ENCODE results near the gene MFSD2B.

MFSD2B gene

DNA sequence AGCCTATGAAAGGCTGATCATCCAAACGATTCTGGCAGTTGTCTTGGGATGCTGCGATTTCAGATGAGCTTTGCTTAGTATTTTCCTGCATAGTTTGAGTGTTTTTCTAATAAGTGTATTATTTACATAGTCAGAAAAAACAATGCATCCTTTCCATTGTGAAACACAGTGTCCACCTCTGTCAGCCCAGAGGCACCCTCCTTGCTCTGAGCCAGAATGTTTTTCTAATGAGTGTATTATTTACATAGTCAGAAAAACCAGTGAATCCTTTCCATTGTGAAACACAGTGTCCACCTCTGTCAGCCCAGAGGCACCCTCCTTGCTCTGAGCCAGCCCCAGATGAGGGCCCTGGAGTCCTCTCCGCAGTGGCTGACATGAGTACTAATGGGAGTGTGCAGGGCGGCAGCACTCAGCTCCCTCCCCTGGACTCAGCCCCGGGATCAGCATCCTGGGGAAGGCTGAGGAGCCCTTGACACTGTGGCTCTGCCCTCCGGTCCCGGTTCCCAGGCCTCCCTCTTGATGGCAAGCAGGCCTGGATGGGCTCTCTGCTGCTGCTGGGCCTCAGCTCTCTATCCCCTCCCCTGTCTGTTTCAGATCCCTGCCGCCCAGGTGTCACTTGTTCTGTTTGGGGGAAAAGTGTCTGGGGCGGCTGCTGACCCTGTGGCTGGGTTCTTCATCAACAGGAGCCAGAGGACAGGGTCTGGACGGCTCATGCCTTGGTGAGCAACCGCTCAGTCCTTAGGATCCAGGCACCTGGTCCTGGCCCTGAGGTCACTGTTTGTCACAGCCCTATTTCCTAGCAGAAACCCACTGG, 5.9 kb downstream of the MFSD2B start:
- no peak overlapping the region for H3K4me3 ChIP-seq (ENCODE audit: low read depth, low read length)
- TF ChIP-seq, protein P1, sequence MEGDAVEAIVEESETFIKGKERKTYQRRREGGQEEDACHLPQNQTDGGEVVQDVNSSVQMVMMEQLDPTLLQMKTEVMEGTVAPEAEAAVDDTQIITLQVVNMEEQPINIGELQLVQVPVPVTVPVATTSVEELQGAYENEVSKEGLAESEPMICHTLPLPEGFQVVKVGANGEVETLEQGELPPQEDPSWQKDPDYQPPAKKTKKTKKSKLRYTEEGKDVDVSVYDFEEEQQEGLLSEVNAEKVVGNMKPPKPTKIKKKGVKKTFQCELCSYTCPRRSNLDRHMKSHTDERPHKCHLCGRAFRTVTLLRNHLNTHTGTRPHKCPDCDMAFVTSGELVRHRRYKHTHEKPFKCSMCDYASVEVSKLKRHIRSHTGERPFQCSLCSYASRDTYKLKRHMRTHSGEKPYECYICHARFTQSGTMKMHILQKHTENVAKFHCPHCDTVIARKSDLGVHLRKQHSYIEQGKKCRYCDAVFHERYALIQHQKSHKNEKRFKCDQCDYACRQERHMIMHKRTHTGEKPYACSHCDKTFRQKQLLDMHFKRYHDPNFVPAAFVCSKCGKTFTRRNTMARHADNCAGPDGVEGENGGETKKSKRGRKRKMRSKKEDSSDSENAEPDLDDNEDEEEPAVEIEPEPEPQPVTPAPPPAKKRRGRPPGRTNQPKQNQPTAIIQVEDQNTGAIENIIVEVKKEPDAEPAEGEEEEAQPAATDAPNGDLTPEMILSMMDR (IDR thresholded peaks at IDR 0.05; ENCODE audit: low read depth, low read length): no peak

DNA sequence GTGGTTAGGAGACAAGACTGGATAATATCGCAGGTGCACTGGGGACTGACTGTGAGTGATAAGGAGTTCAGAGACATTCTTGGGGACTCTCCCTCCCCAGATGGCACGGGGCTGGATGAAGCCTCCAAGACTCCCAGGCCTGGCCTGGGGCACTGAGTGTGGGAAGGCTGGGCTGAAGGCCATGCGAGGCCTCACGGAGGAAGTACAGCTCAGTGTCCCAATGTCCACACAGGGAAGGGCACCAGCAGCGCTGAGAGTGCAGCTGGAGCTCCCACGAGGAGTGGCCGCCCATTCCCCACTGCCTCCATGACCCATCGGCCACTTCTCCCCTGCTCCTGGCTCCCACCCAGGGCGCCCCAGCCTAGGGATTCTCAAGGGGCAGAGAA, 6.5 kb downstream of the MFSD2B start:
- H3K4me3 ChIP-seq (ENCODE audit: low read depth, low read length): no peak overlapping the region
- TF ChIP-seq, protein P1 (IDR thresholded peaks at IDR 0.05; ENCODE audit: low read depth, low read length): no peak

GRCh38 chr2:24016853-24017703, 7.2 kb downstream of the MFSD2B start:
- H3K4me3 ChIP-seq (ENCODE audit: low read depth, low read length): no peak overlapping the region
- TF ChIP-seq, protein P1 (IDR thresholded peaks at IDR 0.05; ENCODE audit: low read depth, low read length): no peak

DNA sequence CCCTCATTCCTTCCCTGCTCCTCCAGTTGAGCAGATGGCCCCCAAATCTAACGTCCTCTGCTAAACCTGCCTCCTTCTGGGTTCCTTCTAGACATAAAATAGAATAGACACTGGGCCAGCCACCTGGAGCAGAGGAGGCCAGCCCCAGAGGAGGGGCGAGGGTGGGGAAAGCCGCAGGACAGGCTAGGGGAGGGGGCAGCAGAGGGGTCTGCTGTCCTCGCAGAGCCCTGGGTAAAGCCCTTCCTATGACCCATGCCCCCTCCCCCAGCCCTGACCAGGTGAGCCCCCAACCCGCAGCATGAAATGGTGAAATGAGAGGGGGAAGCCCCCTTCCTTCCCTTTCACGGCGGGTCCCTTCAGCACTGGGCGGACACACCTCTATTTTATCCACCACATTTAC, 7.8 kb downstream of the MFSD2B start:
- TF ChIP-seq, protein P1 (IDR thresholded peaks at IDR 0.05; ENCODE audit: low read depth, low read length): no peak
- no peak overlapping the region for H3K4me3 ChIP-seq (ENCODE audit: low read depth, low read length)

- TF ChIP-seq, protein P1 (IDR thresholded peaks at IDR 0.05; ENCODE audit: low read depth, low read length): no peak
- no peak overlapping the region for H3K4me3 ChIP-seq (ENCODE audit: low read depth, low read length)
Measured at GRCh38 chr2:24018241-24018640, 8.4 kb downstream of the MFSD2B start.

GRCh38 chr2:24019729-24020128, 9.8 kb downstream of the MFSD2B start:
- H3K4me3 ChIP-seq (ENCODE audit: low read depth, low read length): no peak overlapping the region
- TF ChIP-seq, protein P1 (IDR thresholded peaks at IDR 0.05; ENCODE audit: low read depth, low read length): no peak

- H3K4me3 ChIP-seq (ENCODE audit: low read depth, low read length): no peak overlapping the region
- TF ChIP-seq, protein P1 (IDR thresholded peaks at IDR 0.05; ENCODE audit: low read depth, low read length): no peak
Measured at GRCh38 chr2:24020244-24020643, 10.4 kb downstream of the MFSD2B start.

All from WI38 (cell line).